Stimulated activated CD8-positive, alpha-beta memory T cell treated with anti-CD3 and anti-CD28 coated beads, Interleukin-2, amount 100 ng/mL, for 1 hour (primary cell): Measurements from ENCODE around the gene GBX1.

ENCODE experiments used
- DNase-seq, 2 donors: peaks; one replicate each; pipeline ENCODE4 v3.0.0-alpha.2; 2020; ENCODE audit warnings: low read depth in 2 of 2

GBX1 gene

GRCh38 chr7:151167197-151167961 lies at the start of gene GBX1:
Gene GBX1 (minus strand): TSS chr7:151167694. CDS start chr7:151167548, 146 bp downstream.
- DNase-seq, result no peak

- DNase-seq, result no peak
Observed at GRCh38 chr7:151215396-151215795, 47.9 kb upstream of the GBX1 start.

GRCh38 chr7:151213826-151214225 lies 46.3 kb upstream of the GBX1 start:
- no peak for DNase-seq

- DNase-seq, result no peak
Observed at GRCh38 chr7:151212626-151213025, 45.1 kb upstream of the GBX1 start.

- DNase-seq, result no peak
Observed at GRCh38 chr7:151211155-151211772, 43.8 kb upstream of the GBX1 start.

GRCh38 chr7:151210087-151210854 lies 42.8 kb upstream of the GBX1 start, which contains the start of gene H2BK1:
Gene H2BK1 (minus strand): TSS chr7:151210488. CDS start chr7:151210318, 170 bp downstream.
- no peak for DNase-seq

DNA sequence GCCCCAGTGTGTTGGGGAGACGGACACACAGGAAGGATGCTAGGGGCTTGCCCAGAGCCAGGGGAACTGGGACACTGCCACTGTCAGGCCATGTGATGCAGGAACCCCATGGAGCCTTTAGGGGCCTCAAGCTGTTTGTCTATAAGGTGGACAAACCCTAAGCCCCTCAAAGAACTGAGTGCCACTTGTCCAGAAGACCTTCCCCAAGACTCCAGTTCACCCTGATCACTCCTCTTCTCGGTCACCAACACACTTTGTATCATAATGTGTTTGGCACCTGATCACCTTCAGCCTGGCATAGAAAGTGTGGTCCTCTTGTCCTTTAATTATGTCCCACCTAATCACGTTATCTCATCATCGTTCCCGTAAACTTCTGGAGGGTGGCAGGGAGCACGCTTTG lies 42.1 kb upstream of the GBX1 start:
- DNase-seq, result no peak

DNA sequence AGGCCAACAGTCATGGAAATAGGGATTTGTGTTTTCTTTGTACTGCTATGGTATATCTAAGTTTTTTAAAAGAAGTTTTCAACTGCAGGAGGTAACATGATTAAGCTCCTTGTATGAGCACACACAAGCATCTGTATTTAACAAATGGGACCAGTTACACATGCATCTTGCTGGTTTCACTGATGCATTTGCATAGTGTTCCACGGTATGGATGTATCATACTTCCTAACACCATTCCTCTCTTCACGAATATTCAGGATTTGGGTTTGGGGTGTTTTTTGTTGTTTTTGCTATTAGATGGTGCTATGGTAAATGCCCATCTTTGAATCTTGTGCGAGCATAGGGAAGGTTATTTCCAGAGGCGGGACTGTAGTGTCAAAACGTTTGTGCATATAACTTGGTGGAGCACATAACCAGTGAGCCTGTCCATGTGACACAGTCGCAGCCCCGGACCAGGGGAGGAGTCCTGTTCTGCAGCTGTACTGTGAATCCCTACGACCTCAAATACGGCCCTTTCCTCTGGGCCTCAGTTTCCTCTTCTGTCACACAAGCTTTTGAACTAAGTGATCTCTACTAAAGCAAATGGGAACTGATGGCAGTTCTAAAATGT lies 40.9 kb upstream of the GBX1 start:
- no peak for DNase-seq

DNA sequence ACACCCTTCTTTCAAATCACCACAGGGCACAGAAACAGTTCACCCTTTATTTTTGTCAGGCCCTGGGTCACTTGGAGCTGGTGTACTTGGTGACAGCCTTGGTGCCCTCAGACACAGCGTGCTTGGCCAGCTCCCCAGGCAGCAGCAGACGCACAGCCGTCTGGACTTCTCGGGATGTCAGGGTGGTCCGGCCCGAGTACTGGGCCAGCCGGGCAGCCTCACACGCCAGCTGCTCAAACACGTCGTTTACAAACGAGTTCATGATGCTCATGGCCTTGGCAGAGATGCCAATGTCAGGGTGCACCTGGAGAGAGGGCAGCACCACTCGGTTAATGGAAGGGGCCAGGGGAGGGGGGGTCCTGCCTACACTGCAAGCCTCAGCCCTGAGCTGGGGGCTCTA lies 40.3 kb upstream of the GBX1 start:
- DNase-seq, result no peak

DNA sequence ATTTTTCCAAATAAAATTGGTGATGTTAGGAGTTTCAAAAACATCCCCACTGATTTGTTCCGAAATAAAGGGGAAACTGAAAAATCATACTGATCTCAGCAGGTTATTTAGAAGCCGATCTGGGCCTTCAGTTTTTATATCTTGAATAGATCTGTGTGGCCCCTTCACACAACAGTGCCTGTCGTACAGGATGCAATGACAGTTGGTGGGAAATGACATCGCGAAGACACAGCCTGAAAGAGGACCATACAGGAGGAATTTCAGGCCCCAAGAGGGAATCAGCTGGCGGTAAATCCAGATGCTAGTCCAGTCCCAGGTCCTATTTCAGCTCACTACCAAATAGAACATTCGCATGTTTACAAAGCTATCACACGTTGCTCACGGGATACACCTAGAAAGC lies 39.8 kb upstream of the GBX1 start:
- no peak for DNase-seq

DNA sequence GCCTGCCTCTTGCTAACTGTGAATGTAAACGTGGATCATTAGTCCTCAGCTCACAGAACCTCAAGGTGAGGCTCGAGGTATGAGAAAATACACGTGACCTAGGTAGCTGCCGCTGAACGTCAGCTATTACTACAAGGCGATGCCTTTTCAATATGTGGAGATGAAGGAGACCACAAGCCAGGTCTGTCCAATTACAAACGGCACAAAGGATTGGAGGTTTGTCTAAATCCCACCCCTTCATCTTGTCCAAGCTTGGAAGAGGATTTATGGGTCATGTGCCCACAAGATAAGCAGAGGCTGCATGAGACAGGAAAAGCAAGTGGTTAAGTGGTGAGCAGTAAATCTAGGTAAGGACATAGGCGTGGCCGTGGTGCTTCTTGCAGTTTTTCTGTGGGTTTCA lies 39.4 kb upstream of the GBX1 start:
- DNase-seq, result no peak

GRCh38 chr7:151205730-151206129 lies 38.2 kb upstream of the GBX1 start:
- DNase-seq, result no peak

GRCh38 chr7:151204383-151205032 lies 37.0 kb upstream of the GBX1 start:
- no peak for DNase-seq

- no peak for DNase-seq
Observed at GRCh38 chr7:151202836-151203235, 35.3 kb upstream of the GBX1 start.

DNA sequence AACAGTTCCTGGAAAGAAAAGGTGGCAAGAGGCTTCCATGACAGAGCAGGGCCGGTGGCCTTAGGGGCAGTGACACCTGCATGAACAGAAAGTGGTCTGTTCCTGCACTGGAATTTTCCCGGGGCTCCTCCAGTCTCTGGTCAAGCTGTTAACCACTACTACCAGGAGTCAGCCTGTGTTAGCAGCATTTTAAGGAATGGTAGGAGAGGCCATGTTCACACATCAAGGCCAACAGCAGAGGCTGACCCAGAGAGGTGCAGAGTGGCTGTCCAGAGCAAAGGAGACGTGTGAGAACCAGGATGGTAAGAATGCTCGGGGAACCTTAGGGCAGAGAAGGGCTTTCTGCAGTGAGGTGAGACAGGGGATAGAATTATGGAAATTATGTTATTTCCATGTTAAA lies 34.3 kb upstream of the GBX1 start:
- DNase-seq, result no peak

- DNase-seq, result no peak
Observed at GRCh38 chr7:151201344-151201743, 33.9 kb upstream of the GBX1 start.

GRCh38 chr7:151198945-151199848 lies 31.7 kb upstream of the GBX1 start:
- no peak for DNase-seq

DNA sequence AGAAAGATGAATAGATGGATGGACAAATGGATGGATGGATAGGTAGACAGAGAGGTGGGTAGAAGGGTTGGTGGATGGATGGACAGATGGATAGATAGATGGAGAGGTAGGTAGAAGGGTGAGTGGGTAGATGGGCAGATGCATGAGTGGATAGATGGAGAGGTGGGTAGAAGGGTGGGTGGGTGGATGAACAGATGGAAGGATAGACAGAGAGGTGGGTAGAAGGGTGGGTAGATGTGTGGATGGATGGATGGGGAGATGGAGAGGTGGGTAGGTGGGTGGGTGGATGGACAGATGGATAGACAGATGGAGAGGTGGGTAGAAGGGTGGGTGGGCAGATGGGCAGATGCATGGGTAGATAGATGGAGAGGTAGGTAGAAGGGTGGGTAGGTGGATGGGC lies 30.4 kb upstream of the GBX1 start:
- DNase-seq, result no peak

- no peak for DNase-seq
Observed at GRCh38 chr7:151195616-151196450, 28.3 kb upstream of the GBX1 start.

GRCh38 chr7:151194188-151194587 lies 26.7 kb upstream of the GBX1 start:
- no peak for DNase-seq
